Eye (tissue), 1 donor: ENCODE measurements around the gene PNPLA1.

Source experiments
- DNase-seq: peaks from one replicate; pipeline ENCODE4 v3.0.0-alpha.2; 2015

Gene PNPLA1, protein sequence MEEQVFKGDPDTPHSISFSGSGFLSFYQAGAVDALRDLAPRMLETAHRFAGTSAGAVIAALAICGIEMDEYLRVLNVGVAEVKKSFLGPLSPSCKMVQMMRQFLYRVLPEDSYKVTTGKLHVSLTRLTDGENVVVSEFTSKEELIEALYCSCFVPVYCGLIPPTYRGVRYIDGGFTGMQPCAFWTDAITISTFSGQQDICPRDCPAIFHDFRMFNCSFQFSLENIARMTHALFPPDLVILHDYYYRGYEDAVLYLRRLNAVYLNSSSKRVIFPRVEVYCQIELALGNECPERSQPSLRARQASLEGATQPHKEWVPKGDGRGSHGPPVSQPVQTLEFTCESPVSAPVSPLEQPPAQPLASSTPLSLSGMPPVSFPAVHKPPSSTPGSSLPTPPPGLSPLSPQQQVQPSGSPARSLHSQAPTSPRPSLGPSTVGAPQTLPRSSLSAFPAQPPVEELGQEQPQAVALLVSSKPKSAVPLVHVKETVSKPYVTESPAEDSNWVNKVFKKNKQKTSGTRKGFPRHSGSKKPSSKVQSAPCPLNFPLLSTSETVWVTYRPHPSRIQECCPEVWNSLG

DNA sequence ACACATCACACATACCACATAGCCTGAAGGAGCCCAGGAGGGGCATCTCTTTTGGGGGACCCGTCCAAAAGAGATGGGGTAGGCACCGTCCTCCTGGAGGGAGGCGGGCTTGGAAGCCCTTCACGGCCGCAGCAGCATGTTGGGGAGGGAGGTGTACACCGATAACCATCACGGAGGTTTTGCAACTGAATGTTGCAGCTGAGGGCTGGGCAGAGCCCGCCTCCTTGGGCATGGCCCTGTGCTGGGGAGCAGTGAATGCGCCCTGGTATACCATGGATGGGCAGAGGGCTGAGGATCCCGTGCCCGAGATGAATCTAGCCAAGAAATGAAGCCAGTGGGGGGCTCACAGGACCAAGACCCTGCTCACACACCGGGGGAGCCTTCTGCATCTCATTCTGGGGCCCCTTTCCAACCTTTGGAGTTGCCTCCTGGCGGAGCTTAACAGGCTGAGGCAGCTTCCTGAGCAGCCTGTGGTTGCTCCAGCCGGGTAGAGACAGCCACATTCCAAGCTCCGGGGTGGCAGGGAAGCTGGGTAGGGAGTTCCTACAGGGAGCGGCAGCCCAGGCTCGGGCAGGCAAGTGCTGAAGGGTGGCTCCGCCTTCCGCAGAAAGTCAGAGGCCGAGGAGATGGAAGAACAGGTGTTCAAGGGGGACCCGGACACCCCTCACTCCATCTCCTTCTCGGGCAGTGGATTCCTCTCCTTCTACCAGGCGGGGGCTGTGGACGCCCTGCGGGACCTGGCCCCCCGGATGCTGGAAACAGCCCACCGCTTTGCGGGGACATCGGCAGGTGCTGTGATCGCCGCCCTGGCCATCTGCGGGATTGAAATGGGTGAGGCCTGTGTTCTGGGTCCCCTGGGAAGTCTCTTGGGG is at the start of gene PNPLA1:
Gene PNPLA1, plus strand, starts transcription at position 227 of the 872 bp plus-strand sequence. Its CDS starts 400 bp downstream, at position 627.
- DNase-seq = no peak

DNA sequence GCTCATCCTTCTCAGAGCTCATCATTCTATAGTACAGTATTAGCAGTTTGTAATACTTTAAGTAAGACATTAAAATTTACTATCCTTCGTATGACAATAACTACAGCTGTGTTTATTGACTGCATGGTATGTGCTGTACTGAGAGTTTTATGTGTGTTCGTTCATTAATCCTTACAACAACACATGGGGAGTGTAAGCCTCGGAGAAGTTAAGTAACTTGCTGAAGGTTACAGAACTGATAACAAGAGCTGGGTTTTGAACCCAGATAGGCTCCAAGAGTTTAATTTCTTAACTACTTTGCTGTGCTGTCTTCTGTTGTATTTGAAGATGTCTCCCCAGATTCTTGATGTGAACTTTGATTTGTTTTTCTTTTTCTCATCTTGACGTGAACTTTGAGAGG is 49.6 kb upstream of the PNPLA1 start:
- DNase-seq = no peak

DNA sequence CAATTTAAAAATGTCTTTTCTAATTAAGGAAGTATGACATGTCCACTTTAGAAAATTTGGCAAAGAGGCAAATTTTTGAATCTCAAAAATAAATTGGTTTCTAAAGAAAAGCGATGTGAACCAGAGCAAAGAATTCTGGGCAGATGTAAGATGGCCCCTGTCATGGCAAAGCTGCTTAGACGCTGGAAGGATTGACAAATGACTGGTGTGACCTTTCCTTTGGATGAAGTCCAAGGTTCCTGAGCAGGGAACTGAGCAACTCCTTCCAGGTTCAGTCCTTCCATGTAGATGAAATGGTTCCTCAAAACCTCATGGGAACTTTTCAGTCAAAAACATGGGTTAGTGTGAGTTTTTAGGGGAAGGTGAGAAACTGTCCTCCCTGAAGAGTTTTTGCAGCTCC is 48.2 kb upstream of the PNPLA1 start:
- DNase-seq = no peak

DNA sequence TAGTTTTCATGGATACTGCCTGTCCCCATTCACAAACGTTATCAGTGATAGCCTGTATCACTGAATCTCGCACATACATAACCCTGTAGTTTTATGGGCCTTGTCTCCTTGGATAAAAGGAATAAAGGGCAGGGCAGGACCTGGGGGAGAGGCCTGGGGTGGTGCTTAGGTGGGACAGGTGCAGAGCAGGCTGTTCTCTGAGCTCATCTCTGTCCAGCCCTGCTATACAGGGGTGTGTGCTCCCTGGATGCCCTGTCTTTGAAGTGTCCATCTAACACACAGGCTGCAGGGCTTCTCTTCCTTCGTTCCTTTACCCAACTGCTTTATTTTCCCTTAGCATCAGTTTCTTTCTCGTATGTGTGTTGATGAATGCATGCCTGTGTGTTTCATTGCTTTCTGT is 46.9 kb upstream of the PNPLA1 start:
- no peak for DNase-seq

DNA sequence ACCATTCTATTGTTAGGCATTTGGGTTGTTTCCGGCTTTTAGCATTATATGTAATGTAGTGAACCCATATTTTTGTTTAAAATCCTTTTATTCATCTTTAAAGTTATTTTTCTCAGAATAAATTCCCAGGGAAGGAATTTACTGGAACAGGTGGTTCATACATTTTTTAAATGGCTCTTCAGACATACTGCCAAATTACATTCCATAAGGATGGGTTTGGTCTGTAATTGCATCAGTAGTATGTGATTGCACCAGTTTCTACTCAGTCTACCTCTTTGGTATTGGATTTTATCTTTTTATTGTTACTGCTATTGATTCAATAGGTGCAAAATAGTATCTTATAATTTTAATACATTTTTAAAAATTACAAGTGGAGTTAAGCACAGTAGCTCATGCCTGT is 46.2 kb upstream of the PNPLA1 start:
- no peak for DNase-seq

DNA sequence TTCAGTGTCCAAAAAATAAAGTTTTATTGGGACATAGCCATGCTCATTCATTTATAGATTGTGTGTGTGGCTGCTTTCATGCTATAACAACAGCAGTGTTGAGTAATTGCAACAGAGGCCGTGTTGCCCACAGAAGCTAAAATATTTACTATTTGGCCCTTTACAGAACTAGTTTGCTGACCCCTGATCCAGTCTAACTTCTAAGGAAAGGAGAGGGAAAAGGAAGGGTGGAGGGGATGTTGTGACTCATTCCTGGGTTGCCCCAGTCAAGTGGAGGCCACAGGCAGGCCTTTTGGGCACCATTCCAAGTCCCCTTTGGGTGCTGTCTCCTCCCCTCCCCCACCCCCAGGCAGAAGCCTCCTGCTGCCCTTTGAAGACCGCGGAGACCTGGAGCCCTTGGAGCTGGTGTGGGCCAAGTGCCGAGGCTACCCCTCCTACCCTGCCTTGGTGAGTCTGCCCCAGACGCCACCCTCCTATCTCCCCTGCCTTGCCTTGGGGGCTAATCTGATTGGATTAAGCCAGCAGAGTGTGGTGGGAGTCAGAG is 44.9 kb upstream of the PNPLA1 start:
- DNase-seq = no peak

DNA sequence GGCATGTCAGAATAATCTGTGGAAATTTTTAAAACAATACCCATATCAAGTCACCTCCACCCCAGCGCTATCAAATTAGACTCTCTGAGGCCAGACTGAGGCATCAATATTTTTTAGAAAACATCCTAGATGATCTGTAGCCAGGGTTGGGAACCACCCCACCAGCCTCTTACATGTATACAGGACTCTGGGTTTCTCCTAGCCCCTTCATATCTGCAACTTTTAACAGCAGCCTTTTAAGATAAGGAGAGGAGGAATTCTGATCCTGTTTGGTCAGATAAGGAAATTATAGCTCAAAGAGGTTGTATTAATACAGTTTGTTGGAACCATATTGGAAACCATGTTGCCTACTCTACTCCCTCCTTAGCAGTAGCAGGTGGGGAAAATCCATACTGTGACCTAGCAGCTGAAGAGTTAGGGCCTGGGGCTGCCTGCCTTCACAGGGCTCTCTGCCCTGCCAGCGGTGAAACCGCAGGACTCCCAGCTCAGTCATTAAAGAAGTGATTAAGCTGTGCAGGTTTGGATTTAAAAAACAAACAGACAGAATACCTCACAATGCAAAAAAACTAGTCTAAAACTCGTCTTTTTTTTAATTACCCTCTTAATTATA is 43.3 kb upstream of the PNPLA1 start:
- DNase-seq = no peak

DNA sequence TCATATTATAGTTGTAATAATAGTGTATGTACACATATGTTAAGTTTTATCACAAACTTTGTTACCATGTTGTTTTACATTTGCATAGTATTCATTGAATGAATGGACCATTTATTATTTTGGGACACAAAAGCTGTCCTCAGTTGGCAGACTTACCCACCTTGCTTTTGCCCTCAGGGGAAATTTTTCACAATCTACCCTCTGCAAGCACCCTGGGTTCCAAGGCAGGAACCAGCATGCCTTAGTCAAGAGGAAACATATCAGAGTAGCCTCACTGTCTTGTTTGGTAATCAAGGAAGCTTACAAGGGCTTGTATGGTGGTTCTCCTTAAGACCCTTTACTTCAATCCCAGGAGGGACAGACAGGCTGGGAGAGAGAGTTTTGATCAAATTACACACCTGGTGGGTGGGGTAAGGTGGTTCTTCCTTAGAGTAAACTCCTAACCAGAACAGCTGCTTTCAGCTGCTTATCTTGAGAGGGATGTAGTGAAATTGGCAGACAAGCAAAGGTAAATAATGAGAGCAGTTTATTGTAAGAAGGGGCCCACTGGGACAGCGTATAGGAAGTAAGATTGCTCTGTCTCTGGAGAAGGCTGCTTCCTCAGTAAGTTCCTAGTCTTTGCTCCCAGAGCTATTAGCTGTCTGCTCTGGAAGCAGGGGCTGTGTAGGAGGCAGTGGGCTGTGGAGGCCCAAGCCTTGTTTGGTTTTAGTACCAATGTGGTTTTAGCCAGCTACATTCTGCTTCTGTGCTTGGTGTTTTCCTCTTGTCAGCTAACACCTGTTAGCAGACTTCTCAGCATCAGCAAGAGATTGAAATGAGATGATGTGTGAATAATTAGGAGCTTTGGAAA is 42.3 kb upstream of the PNPLA1 start:
- DNase-seq = no peak

DNA sequence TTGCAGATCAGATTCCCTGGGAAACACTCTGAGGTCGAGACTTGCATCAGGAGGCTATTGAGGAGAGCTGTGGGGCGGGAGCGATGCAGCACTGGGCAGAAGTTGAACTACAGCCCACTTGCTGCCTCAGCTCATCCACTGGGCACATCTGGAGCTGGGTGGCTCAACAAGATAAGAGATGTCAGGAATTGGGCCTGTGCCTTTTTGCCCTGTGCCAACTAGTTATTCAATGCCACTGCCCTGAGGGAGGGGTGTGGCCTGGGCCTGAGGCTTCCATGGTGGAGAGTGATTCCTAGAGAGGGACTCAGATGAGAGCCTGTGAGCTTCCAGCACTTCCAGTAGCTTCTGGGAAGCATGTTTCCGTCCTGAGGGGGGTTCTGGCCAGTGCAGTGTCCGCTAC is 40.6 kb upstream of the PNPLA1 start:
- DNase-seq = no peak

DNA sequence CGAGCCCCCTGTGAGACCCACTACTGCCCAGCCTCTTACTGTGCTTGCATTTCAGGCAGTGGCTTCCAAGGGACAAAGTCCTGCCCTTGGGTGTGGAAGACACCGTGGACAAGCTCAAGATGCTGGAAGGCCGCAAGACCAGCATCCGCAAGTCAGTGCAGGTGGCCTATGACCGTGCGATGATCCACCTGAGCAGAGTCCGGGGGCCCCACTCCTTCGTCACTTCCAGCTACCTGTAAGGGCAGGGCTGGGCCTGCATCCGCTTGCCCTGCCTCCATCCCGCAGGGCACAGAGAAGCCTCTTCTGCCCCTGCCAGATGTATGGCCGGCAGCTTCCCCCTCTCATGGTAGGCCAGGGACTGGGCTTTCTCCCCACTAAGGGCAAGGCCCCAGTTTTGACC is 39.5 kb upstream of the PNPLA1 start:
- no peak for DNase-seq

DNA sequence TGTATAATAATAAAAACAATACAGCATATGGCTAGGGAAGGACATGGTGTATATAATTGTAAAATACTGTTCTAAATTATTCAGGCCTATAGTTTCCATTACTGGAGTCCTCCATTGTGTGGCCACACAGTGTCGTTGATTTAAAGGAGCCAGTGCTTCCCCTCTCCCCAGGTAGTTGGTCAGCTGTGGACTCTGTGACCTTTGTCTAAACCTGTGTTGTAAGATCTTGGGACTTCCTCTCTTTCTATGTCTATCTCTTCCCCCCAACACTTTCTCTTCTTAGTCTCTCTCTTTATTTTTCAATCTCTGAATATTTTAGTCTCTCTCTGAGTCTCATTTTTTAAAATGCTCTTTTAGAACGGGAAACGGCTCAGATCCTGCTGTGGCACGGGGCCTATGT is 37.7 kb upstream of the PNPLA1 start:
- no peak for DNase-seq

DNA sequence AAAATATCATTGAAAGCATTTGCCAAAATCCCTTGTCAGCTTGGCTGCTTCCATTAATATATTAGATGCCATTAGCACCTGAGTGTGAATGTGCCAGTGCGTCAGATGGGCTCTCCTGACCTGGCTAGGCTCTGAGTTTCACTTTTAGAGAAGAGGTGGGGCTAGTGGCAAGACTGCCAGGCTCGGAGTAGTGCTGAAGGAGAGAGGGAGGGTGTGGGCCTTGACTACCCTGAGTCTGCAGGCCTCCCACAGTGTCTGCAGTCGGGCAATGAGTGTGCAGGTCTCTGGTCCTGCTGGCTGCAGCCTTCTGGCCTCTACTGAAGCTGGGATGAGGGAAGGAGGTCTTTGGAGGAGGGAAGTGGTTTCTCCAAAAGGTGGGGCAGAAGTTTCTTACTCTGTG is 34.6 kb upstream of the PNPLA1 start:
- no peak for DNase-seq

DNA sequence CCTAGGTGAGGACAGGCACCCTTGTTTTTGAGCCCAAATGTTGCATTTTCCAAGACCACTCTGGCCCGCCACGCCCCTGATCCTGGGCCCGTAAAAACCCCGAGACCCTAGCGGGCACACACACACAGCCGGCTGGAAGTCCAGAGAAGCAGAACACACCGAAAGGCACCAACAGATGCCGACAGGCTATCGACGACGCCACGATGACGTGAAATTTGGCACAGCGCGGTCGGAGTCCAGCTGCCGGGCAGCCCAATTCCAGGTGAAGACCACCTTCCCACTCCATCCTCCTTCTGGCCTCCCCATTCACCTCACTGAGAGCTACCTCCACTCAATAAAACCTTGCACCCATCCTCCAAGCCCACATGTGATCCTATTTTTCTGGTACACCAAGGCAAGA is 34.0 kb upstream of the PNPLA1 start:
- DNase-seq = no peak

DNA sequence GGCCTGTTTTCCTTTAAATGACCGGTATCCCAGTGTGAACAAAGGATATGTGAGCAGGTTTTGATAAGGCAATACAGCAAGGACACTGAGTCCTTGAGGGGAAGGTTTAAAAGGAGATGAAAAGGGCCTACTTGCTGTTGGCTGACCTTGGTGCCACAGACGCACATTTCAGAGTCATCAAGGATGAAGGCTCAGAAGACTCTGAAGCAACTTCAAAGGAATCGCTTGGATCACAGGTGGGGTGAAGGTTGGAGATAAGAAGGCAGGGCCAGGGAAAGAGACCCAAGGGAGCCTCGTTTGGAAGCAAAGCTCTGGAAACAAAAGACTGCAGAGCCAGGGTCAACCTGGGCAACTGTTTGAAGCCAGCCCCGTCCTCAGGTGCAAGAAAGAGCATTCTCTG is 30.1 kb upstream of the PNPLA1 start:
- no peak for DNase-seq

DNA sequence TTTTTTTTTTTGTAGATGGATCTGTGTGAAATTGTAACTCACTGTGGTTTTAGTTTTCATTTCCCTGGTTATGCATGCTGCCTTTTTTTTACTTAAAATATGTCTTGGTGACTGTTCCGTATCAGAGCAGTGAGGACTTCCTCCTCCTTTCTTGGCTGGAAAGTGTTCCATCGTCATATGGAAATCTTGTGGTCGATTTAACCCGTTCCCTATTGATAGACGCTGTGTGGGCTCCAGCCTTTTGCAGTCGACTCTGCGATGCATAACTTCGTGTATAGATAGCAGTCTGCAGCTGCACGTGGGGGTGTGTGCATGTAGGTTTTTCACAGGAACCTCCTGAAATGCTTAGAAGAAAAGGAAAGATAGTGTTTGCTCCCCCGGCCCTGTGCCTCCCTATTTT is 28.1 kb upstream of the PNPLA1 start:
- DNase-seq = peak; percentile 14

DNA sequence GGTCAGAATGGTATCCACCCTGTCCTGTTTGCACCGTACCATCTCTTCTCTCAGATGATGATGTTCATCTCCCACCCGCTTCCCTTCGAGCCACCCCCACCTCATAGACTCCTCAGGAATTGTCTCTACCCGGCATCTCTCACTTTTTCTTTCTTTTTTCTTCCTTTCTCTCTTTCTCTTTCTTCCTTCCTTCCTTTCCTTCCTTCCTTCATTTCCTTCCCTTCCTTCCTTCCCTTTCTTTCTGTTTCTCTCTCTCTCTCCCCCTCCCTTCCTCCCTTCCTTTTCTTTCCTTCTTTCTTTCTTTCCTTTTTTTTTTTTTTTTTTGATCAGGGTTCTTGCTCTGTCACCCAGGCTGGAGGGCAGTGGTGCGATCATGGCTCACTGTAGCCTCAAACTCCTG is 27.7 kb upstream of the PNPLA1 start:
- DNase-seq = no peak

DNA sequence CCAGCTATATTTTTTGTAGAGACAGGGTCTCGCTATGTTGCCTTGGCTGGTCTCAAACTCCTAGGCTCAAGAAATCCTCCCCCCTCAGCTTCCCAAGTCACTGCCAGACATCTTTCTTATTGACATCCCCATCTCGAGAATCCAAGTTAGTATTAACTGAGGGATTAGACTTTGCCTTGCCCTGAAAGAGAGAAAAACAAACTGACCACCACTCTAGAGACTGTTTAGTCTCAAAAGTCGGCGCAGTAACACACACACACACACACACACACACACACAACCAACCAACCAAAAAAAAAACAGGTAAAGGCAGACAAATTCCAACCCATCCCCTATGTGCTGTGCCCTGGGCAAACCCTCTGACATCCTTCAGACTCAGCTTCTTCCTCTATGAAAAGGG is 27.2 kb upstream of the PNPLA1 start:
- no peak for DNase-seq

DNA sequence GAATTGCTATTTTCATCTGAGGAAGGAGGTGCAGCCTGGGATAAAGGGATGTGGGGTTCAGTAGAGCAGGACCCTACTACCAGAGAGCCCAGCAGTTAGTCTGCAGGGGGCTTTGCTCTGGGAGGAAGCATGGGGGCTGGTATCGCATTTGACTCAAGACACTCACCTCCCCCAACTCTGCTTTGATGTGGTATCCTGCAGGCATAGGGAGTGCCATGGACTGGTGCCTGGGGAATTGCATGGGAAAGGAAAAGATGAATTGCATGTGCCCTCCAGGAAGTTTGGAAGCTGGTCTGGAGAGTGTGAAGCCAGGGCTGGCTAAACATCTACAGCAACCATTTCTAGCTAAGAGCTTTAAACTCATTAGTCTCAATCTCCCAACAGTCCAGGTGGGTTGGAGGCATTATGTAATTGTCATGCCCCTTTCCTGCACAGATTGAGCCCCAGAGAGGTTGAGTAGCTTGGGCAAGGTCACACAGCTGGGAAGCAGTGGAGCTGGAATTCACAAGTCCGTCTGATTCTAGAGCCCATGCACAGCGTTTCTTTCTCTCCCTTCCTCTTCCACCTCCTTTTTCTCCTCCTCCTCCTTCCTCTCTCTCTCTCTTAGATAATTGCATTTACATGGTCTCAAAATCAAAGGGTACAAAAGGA is 26.2 kb upstream of the PNPLA1 start:
- no peak for DNase-seq

DNA sequence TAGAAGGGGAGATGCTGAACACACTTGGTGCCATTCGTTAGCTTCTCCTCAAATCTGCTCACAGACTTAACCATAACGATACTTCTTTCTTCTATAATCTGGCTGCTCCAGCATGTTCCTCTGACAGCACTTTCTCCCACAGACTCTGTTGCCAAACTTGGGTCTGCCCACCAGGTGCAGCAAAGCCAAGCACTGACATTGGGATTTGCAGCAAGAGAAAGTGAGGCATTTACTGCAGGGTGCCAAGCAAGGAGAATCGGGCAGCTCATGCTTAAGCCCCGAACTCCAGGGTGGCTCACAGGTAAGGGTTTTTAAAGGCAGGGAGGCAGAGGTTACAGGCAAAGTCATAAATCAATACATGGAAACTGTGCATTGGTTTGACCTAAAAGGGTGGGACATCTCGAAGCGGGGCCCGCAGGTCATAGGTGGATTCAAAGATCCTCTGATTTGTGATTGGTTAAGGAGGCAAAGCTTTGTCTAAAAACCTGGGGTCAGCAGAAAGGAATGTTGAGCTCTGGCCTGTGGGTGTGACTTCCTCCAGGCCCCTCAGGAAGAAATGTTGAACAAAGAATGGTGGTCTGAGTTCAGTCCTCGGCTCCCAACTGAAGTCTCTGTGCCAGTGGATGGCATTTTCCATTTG is 25.1 kb upstream of the PNPLA1 start:
- DNase-seq = no peak

DNA sequence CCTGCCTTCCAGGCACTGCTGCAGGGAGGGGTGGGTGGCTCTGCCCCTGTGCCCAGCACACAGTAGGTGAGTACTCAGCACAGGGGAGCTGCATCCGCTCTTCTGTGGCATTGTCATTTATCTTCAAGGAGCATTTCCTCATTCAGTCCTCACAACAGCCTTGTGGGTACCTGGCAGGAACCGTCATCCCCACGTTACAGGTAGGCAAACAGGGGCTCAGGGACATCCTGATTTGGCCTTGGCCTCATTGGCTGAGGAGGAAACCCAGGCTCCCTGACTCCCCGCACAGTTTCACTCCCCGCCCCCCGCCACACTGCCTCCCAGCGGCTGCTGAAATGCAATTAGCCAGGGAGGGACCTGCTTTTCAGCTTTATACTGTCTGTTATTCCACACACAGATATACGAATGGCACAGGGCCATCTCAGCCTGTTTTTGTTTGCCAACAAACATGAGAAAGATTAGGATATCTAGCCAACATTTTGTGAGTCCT is 24.2 kb upstream of the PNPLA1 start:
- DNase-seq = no peak
